Activated naive CD4-positive, alpha-beta T cell treated with anti-CD3 and anti-CD28 coated beads, Interleukin-2, amount 50 U/mL, for 16 hours (primary cell): ENCODE data around the gene IL9R.
"Not testable (repeated sequence)": the region's sequence is repeated elsewhere in the genome, so short reads cannot be mapped to it uniquely, and the experiment has no call there.

Source experiments
- DNase-seq: peaks from one replicate; pipeline ENCODE4 v3.0.0-alpha.2; 2020

The IL9R gene

DNA sequence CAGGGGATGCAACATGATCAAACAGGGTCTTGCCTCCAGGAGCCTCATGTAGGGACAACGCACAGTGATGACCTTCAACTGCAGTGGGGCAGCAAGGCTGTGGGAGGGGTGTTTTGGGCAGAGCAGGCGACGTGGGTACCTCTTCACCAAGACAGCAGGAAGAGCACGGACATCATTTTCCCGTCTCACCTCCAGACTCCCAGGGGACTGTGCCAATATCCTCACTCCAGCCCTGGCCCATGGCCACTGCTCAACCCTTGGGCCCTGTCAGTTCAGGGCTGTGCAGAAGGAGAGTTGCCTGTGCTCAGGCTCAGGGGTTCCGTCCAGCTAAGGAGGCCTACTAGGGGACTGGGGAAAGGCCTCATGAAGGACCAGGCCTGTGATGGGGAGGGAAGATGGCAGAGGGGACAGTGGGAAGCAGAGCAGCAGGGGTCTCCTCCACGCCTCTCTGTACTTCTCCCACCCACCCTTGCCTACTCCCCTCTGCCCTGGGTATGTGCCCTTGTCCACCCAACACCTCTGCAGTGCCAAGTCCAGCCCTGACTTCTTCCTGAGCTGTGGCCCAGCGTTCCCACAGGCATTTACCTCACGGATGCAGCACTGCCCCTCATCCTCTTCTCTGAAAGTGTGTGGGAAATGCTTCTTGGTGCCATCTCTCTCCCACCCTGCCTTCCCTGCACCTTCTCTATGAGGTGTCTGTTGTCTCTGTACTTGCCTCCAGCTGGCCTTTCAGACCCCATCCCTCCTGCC is 1.4 kb downstream of the IL9R start:
- no peak for DNase-seq

DNA sequence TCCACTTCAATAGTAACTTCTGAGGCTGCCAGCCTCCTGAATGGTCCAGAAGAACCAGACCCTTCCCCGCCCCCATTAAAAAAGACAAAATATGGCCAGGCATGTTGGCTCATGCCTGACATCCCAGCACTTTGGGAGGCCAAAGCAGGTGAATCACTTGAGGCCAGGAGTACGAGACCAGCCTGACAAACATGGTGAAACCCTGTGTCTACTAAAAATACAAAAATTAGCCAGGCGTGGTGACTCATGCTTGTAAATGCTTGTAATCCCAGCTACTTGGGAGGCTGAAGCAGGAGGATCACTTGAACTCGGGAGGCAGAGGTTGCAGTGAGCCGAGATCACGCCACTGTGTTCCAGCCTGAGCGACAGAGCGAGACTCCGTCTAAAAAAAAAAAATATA is 2.3 kb downstream of the IL9R start:
- not testable (repeated sequence) for DNase-seq

DNA sequence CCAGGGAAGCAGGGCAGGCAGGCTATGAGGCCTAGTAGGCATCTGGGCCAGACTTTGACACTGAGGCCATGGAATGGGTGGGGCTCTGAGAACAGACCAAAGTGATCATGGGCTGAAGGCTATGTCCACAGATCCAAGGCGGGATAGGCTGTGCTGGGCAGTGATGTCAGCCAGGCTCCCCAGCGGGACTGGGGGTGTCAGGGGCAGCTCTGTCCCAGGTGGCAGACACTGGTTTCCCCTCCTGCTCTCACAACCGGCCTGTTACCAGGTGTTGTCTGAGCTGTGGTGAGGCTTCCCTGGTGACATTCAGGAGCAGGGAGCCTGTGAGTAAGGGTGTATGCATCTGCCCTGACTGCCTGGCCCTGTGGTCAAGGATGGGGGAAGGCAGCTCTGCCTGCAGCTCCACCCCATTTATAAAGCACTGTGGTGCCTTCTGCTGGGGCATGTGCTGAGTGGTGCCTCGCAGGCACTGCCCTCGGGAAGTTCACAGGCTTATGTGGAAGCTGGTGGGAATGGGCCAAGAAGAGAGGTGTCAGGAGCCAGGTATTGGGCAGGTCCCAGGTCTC is 2.9 kb downstream of the IL9R start:
- no peak for DNase-seq

DNA sequence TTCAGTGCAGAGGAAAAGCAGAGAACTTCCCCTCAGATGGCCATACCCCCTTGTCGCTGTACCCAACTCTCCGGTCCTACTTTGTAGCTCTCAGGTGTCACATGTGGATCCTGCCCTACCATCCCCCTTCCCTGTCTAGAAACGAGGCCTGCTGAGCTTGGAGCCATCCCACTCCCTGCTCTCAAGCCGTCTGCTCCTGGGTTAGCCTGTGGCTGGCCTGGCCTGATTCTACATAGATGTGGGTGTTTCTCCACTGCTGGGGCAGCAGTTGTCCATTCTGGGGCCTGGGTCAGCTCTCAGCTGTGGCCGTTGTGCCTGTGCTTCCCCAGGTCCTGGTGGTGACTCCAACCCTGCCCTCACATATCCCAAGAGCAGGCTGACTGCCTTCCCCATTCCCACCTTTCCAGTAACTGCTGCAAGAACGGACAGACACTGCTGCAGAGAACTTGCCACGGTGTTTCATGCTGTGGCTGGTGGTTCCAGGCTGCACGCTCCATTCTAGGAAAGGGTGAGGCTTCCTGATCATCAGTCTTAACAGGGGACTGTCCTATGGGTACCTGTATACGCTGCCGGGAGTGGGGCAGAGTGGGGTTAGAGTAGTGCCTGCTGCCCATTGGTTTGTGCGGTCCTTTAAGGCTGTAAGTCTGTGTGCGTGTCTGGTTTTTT is 3.6 kb downstream of the IL9R start:
- no peak for DNase-seq

DNA sequence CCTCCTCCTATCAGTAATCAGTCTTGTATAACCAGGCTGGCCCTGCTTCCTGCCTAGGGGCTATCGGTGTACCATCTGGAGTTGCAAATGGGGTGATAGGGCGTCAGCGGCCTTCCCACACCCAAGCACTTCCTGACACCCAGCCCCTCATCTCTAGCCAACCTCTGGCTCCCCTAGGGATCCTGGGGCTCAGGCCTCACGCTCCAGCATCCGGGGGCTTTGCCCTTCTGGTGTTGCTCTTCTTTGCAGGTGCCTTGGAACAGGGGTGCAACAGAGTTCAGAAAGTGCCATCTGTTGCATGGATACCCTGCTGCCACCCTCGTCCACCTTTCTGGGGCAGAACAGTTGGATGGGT is 4.1 kb downstream of the IL9R start:
- no peak for DNase-seq

DNA sequence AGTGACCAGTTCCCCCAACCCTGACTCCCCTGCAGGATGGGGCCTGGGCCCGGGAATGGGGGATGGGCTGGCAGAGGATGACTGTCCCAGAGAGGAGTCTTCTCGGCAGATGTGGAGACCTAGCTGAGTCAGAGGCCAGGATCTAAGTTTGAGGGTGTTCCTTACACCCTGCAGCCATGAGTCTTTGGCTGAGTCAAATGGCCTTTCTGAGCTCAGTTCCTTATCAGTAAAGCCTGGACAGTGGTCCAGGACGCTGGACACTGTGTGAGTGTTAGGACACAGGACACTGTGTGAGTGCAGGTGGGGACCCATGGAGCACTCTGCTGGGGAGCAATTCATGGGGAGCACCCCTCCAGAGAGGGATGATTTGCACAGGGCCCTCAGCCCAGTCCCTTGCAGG is 5.0 kb downstream of the IL9R start:
- DNase-seq: no peak

DNA sequence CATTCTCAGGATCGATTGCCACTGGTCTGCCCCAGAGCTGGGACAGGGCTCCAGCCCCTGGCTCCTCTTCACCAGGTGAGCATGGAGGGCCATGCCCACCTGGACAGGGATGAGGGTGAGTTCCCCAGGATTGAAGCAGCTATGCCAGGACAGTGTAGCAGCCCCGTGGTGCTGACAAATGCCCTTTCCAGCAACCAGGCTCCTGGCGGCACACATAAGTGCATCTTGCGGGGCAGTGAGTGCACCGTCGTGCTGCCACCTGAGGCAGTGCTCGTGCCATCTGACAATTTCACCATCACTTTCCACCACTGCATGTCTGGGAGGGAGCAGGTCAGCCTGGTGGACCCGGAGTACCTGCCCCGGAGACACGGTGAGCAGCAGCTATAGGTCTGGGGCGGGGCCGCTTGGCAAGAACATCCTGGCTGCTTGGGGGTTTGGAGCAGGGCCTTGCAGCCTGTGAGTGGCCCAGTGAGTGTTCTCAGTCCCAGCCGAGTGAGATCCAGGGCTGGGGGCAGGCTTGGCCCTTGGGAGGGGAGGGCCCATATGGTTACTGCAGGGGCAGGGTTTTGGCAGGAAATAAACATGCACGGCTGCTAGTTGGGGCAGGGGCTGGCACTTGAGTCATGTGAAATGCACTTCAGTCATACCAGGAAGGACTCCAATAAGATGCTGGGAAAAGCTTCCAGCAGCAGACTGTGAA is 6.1 kb downstream of the IL9R start:
- no peak for DNase-seq

DNA sequence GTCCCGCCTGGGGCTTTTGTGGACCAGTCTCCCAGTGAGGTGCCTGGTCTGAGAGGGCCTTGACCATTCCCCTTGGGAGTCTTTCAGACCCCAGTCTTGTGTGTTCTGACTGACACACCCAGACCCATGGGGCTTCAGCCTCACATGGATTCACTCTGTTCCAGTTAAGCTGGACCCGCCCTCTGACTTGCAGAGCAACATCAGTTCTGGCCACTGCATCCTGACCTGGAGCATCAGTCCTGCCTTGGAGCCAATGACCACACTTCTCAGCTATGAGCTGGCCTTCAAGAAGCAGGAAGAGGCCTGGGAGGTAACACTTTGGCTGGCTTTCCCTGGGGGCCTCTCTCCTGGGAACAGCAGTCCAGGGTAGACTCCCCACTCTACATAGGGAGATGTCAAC is 6.8 kb downstream of the IL9R start:
- DNase-seq: no peak

DNA sequence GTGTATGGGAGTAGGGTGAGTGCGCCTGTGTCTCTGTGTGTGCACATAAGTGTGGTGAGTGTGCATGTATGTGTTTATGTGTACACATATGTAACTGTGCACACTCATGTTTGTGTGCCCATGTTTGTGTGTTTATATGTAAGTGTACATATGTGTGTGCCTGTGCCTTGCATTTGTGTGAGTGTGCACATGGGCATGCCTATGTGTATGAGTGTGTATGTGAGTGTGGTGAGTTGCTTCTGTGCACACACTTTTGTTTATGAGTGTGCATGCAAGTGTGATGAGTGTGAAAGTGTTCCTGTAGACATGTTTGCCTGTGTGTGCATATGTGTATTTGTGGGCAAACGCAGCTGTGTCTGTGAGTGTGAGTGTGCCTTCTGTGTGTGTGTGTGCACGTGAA is 7.2 kb downstream of the IL9R start:
- no peak for DNase-seq

DNA sequence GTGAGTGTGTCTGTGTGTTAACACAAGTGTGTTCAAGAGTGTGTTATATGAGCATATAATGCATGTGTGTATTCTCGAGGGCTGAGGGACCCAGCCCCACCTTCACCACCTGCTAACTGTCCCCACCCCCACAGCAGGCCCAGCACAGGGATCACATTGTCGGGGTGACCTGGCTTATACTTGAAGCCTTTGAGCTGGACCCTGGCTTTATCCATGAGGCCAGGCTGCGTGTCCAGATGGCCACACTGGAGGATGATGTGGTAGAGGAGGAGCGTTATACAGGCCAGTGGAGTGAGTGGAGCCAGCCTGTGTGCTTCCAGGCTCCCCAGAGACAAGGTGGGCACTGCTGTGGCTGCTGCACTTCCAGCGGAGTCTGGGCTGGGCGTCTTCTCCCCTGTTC is 7.6 kb downstream of the IL9R start:
- no peak for DNase-seq

DNA sequence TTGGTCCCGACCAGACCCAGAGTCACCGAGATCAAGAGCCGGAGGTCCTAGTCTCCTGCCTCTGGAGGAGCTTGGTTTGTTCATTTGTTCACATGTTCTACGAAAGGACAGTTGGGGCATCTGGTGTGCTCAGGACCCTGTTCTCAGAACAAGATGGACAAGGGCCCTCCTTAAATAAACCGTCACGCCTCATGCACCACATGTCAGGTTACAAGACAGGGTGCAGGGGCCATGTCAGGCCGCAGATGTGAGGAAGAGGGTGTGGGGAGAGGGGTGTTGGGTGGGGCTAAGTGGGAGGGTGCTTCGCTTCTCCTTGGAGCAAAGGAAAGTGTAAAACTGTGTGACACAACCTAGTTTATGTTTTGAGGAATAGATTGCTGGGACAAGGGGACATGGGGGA is 9.0 kb downstream of the IL9R start:
- not testable (repeated sequence) for DNase-seq

DNA sequence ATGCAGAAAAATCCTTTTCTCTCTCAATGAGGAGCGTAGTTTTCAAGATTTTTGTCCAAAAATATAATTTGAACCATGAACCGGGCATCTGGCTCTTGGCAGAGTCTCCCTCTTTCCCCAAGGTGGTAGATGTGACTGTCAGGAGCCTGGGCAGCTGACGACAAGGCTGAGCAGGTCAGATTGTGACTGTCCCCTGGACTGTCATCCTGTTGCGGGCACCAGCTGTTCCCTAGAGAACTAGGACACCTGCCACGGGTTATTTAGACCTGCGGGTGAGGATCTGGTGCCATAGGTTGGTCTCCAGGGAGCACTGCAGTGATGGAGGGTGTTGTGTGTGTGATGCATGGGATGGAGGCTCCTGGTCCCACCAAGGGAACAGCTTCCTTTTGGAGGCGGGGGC is 10.9 kb downstream of the IL9R start:
- DNase-seq: not testable (repeated sequence)

DNA sequence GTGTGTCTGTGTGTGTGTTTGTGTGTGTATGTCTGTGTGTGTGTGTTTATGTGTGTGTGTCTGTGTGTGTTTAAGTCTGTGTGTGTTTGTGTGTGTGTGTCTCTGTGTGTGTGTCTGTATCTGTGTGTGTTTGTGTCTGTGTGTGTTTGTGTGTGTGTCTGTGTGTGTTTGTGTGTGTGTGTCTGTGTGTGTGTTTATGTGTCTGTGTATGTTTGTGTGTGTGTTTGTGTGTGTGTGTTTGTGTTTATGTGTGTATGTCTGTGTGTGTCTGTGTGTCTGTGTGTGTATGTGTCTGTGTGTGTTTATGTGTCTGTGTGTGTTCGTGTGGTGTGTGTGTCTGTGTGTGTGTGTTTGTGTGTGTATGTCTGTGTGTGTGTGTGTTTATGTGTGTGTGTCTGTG is 11.4 kb downstream of the IL9R start:
- DNase-seq: no peak

DNA sequence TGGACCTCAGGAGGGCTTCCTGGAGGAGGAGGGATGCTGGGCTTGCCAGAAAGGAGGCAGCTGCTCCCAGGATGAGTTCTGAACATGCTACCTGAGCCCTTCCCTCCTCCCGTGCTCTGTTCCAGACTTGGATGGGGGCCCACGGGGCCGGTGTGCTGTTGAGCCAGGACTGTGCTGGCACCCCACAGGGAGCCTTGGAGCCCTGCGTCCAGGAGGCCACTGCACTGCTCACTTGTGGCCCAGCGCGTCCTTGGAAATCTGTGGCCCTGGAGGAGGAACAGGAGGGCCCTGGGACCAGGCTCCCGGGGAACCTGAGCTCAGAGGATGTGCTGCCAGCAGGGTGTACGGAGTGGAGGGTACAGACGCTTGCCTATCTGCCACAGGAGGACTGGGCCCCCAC is 12.2 kb downstream of the IL9R start:
- DNase-seq: not testable (repeated sequence)

DNA sequence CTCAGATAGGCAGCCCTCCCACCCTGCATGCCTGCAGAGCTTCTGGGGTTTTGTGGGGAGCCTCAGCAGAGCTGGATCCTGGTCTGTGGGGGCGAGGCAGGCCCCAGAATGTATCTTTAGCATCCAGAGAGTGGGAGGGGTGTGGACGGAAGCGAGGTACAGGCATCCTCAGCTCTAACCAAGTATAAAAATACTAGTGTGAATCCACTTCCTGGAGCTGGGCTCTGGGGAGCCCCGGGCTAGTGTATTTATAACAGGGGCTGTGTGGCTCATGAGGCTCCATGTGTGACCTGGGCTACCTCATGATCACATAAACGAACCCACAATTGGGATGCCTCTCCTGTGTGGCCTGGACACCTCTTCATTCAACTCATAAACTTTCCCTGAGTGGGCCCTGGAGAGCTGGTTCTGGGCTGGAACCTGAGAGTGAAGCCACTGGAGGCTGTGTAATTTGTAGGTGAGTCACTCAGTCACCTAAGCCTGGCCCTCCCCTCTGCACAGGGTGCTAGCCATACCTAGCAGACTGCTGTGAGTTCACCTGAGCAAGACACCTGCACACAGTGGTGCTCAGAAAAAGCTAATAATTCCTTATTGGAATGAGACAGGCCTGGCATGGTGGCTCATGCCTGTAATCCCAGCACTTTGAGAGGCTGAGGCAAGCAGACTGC is 15.9 kb downstream of the IL9R start:
- DNase-seq: not testable (repeated sequence)

DNA sequence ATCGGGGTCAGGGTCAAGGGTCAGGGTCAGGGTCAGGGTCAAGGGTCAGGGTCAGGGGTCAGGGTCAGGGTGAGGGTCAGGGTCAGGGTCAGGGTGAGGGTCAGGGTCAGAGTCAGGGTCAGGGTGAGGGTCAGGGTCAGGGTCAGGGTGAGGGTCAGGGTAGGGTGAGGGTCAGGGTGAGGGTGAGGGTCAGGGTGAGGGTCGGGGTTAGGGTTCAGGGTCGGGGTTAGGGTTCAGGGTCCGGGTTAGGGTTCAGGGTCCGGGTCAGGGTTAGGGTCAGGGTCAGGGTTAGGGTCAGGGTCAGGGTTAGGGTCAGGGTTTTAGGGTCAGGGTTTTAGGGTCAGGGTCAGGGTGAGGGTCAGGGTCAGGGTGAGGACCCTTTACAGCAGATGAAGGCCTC is 22.4 kb downstream of the IL9R start:
- DNase-seq: not testable (repeated sequence)

DNA sequence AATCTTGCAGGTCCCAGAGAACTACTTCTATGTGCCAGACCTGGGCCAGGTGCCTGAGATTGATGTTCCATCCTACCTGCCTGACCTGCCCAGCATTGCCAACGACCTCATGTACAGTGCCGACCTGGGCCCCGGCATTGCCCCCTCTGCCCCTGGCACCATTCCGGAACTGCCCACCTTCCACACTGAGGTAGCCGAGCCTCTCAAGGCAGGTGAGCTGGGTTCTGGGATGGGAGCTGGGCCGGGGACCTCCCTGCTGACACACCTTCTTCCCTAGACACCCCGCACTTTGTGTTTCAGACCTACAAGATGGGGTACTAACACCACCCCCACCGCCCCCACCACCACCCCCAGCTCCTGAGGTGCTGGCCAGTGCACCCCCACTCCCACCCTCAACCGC is 25.5 kb downstream of the IL9R start:
- not testable (repeated sequence) for DNase-seq

DNA sequence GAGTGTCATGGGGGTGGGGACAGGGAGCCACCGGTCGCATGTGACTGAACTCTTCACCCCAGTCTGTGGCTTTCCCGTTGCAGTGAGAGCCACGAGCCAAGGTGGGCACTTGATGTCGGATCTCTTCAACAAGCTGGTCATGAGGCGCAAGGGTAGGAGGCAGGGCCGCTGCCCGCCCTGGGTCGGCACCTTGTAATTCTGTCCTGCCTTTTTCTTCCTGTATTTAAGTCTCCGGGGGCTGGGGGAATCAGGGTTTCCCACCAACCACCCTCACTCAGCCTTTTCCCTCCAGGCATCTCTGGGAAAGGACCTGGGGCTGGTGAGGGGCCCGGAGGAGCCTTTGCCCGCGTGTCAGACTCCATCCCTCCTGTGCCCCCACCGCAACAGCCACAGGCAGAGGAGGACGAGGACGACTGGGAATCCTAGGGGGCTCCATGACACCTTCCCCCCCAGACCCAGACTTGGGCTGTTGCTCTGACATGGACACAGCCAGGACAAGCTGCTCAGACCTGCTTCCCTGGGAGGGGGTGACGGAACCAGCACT is 27.5 kb downstream of the IL9R start:
- not testable (repeated sequence) for DNase-seq

DNA sequence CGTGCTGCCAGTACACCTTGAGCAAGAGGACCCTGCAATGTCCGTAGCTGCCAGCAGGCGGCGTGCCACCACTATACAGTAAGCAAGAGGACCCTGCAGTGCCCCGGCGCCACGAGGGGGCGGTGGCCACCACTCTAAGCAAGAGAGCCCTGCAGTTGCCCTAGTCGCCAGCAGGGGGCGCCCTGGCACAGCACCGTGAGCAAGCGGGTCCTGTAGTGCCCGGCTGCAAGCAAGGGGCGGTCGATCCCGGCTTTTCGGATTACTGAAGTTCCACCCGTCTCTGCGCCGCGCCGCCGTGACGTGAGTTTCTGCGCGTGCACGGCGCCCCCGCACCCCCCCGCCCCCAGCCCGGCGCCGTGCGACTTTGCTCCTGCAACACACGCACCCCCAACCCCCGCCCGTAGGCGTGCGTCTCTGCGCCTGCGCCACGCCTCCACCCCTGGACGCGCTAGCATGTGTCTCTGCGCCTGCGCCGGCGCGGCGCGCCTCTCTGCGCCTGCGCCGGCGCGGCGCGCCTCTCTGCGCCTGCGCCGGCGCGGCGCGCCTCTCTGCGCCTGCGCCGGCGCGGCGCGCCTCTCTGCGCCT is 31.2 kb downstream of the IL9R start:
- not testable (repeated sequence) for DNase-seq

DNA sequence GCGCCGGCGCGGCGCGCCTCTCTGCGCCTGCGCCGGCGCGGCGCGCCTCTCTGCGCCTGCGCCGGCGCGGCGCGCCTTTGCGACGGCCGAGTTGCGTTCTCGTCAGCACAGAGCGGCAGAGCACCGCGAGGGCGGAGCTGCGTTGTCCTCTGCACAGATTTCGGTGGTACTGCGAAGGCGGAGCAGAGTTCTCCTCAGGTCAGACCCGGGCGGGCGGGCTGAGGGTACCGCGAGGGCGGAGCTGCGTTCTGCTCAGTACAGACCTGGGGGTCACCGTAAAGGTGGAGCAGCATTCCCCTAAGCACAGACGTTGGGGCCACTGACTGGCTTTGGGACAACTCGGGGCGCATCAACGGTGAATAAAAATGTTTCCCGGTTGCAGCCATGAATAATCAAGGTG is 31.8 kb downstream of the IL9R start:
- not testable (repeated sequence) for DNase-seq

DNA sequence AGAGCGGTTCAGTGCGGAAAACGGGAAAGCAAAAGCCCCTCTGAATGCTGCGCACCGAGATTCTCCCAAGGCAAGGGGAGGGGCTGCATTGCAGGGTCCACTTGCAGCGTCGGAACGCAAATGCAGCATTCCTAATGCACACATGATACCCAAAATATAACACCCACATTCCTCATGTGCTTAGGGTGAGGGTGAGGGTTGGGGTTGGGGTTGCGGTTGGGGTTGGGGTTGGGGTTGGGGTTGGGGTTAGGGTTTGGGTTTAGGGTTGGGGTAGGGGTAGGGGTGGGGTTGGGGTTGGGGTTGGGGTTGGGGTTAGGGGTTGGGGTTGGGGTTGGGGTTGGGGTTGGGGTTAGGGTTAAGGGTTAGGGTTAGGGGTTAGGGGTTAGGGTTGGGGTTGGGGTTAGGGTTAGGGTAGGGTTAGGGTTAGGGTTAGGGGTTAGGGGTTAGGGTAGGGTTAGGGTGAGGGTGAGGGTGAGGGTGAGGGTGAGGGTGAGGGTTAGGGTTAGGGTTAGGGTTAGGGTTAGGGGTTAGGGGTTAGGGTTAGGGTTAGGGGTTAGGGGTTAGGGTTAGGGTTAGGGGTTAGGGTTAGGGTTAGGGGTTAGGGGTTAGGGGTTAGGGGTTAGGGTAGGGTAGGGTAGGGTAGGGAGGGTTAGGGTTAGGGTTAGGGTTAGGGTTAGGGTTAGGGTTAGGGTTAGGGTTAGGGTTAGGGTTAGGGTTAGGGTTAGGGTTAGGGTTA is 32.4 kb downstream of the IL9R start:
- DNase-seq: not testable (repeated sequence)

DNA sequence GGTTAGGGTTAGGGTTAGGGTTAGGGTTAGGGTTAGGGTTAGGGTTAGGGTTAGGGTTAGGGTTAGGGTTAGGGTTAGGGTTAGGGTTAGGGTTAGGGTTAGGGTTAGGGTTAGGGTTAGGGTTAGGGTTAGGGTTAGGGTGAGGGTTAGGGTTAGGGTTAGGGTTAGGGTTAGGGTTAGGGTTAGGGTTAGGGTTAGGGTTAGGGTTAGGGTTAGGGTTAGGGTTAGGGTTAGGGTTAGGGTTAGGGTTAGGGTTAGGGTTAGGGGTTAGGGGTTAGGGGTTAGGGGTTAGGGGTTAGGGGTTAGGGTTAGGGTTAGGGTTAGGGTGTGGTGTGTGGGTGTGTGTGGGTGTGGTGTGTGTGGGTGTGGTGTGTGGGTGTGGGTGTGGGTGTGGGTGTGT is 33.0 kb downstream of the IL9R start:
- DNase-seq: not testable (repeated sequence)
